ENCODE data around the gene IZUMO3. TPM values are rescaled to one million over a fixed set of nuclear protein-coding genes. Genes with fewer than 3 reads are reported as not detected.

The IZUMO3 gene
- polyA plus RNA-seq, 2 donors, result not detected

DNA sequence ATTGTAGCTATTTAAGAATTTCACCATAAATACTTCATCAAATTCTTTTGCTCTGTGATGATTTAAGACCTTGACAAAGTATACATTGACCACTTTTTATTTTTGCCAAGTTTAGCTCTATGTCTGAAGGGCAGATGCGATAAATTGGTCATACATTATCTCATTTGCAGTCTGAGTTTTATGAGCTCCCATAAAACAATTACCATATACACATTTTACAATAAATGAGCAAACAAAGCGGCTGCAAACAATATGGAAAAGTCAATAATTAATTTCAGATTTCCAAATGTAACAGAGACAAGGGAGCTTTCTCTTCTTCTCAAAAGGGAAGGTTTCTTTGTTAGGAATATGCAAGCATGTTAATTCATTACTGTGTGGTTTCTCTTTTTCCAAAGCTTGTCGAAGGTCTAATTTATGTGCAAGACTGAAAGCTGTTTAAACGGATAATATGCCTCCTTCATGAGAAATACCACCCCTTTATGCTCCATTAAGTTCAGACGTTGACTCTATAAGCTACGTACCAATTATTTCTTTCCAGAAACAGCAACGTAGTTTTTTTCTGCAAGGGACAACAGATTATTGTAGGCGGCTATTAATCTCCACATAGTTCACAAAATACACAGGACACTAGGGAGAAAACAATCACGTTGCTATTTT, 7.0 kb upstream of the IZUMO3 start:
- no peaks in the 10 kb centered on the region for H3K4me1 ChIP-seq (ENCODE audit: control insufficient read depth in 2 of 2, insufficient read depth in 2 of 2, low read length in 1 of 2)
- WGBS, 2 donors, result 62 to 68% methylated on average over 9 of the region's 9 CpGs
- H3K36me3 ChIP-seq (ENCODE audit: control insufficient read depth in 2 of 2, insufficient read depth in 2 of 2, low read length in 1 of 2), result no peaks in the 10 kb centered on the region
- no peak overlapping the region for H3K4me3 ChIP-seq (ENCODE audit: low read depth in 1 of 2, low read length in 2 of 2)
- no peaks in the 10 kb centered on the region for H3K27me3 ChIP-seq (ENCODE audit: control insufficient read depth in 1 of 2, insufficient read depth in 2 of 2, low read length in 2 of 2)
- no peak overlapping the region for H3K27ac ChIP-seq (ENCODE audit: low read depth in 2 of 2, low read length in 1 of 2)
- no peaks in the 10 kb centered on the region for H3K9me3 ChIP-seq (ENCODE audit: control insufficient read depth in 2 of 2, insufficient read depth in 1 of 2, low read depth in 1 of 2, low read length in 1 of 2)

DNA sequence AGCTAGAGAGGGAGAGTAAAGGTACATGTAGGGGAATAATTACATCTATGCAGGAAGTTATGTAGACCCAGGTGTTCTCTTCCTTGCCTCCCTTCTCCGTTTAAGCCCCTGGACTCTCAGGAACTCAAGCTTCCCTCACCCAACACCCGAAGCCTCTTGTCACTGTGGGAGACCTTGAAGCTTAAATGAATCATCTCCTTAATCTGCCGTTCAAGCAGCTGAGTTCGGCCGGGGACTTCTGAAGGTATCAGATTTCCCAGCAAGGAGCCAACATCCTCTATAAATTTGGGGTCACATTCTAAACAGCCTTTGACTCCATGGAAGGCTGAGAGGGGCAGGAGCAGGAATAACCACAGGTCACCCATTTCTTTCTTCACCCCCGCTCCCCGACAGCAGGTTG, 412 bp downstream of the IZUMO3 start:
- Histone ChIP-seq H3K4me3 (ENCODE audit: low read depth in 1 of 2, low read length in 2 of 2) (no peak overlapping the region), H3K4me1 (ENCODE audit: control insufficient read depth in 2 of 2, insufficient read depth in 2 of 2, low read length in 1 of 2) (no peaks in the 10 kb centered on the region), H3K27me3 (ENCODE audit: control insufficient read depth in 1 of 2, insufficient read depth in 2 of 2, low read length in 2 of 2) (no peaks in the 10 kb centered on the region), H3K36me3 (ENCODE audit: control insufficient read depth in 2 of 2, insufficient read depth in 2 of 2, low read length in 1 of 2) (no peaks in the 10 kb centered on the region), H3K27ac (ENCODE audit: low read depth in 2 of 2, low read length in 1 of 2) (no peak overlapping the region), H3K9me3 (ENCODE audit: control insufficient read depth in 2 of 2, insufficient read depth in 1 of 2, low read depth in 1 of 2, low read length in 1 of 2) (no peaks in the 10 kb centered on the region)
- WGBS, 2 donors, result 53 to 69% methylated on average over 7 of the region's 7 CpGs

DNA sequence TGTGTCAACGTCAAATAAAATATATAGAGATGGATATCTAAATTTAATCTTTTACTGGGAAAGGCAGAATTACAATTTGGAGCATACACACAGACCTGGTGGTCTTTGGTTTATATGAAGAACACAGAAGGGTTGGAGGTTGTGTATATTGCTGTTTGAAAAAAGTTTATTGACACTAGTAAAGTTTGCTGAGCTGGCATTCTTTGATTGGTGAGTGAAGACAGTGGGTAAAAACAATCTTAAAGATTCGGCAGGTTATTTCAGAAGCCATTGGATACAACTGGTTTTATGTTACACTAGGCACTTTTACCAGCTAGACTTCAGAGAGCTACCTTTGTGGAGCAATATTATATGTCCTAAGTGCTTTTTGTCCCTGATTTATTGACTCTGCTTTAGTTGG, 27.2 kb downstream of the IZUMO3 start:
- no peaks in the 10 kb centered on the region for H3K9me3 ChIP-seq (ENCODE audit: control insufficient read depth in 2 of 2, insufficient read depth in 1 of 2, low read depth in 1 of 2, low read length in 1 of 2)
- H3K4me1 ChIP-seq (ENCODE audit: control insufficient read depth in 2 of 2, insufficient read depth in 2 of 2, low read length in 1 of 2), result no peaks in the 10 kb centered on the region
- 76% methylated on average over 2 of the region's 2 CpGs for WGBS, 2 donors
- H3K27me3 ChIP-seq (ENCODE audit: control insufficient read depth in 1 of 2, insufficient read depth in 2 of 2, low read length in 2 of 2), result no peaks in the 10 kb centered on the region
- H3K27ac ChIP-seq (ENCODE audit: low read depth in 2 of 2, low read length in 1 of 2), result no peak overlapping the region
- no peak overlapping the region for H3K4me3 ChIP-seq (ENCODE audit: low read depth in 1 of 2, low read length in 2 of 2)
- H3K36me3 ChIP-seq (ENCODE audit: control insufficient read depth in 2 of 2, insufficient read depth in 2 of 2, low read length in 1 of 2), result no peaks in the 10 kb centered on the region

DNA sequence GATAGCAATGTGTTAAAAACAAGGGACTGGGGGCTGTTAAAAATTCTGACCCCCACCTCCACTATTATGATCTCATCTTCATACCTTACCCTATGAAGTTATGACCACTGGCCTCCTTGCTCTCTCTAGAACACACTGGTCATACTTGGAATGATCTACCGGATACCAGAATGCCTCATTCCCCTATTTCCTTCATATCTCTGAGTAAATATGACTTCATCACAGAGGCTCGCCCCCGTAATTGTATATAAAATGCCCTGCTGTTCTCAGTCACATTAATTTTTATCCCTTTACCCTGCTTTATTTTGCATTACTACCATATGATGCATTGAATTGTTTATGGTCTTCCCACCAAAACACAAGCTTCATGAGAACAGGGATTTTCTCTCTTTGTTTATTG, 29.2 kb downstream of the IZUMO3 start:
- Histone ChIP-seq H3K9me3 (ENCODE audit: control insufficient read depth in 2 of 2, insufficient read depth in 1 of 2, low read depth in 1 of 2, low read length in 1 of 2) (no peaks in the 10 kb centered on the region), H3K4me1 (ENCODE audit: control insufficient read depth in 2 of 2, insufficient read depth in 2 of 2, low read length in 1 of 2) (no peaks in the 10 kb centered on the region), H3K27ac (ENCODE audit: low read depth in 2 of 2, low read length in 1 of 2) (no peak overlapping the region), H3K4me3 (ENCODE audit: low read depth in 1 of 2, low read length in 2 of 2) (no peak overlapping the region), H3K36me3 (ENCODE audit: control insufficient read depth in 2 of 2, insufficient read depth in 2 of 2, low read length in 1 of 2) (no peaks in the 10 kb centered on the region), H3K27me3 (ENCODE audit: control insufficient read depth in 1 of 2, insufficient read depth in 2 of 2, low read length in 2 of 2) (no peaks in the 10 kb centered on the region)
- 79 to 82% methylated on average over 3 of the region's 3 CpGs for WGBS, 2 donors

DNA sequence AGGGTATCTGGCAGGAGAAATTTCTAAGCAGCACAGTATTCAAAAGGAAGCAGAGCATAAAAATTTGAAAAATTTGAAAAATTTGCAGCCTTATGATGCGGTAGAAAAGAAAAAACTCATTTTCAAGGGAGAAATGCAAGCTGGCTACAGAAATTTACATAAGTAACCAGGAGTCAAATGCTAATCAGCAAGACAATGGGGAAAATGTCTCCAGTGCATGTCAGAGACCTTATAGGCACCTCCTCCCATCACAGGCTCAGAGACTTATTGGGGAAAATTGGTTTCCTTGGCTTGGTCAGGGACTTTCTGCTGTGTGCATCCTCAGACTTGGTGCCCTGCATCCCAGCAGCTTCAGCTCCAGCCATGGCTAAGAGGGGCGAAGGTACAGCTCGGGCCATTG, 35.8 kb downstream of the IZUMO3 start:
- no peaks in the 10 kb centered on the region for H3K36me3 ChIP-seq (ENCODE audit: control insufficient read depth in 2 of 2, insufficient read depth in 2 of 2, low read length in 1 of 2)
- 87 to 88% methylated on average over 3 of the region's 3 CpGs for WGBS, 2 donors
- no peak overlapping the region for H3K27ac ChIP-seq (ENCODE audit: low read depth in 2 of 2, low read length in 1 of 2)
- H3K9me3 ChIP-seq (ENCODE audit: control insufficient read depth in 2 of 2, insufficient read depth in 1 of 2, low read depth in 1 of 2, low read length in 1 of 2), result peaks cover 0 to 7% of the 10 kb centered on the region in 2 donors
- H3K27me3 ChIP-seq (ENCODE audit: control insufficient read depth in 1 of 2, insufficient read depth in 2 of 2, low read length in 2 of 2), result no peaks in the 10 kb centered on the region
- no peak overlapping the region for H3K4me3 ChIP-seq (ENCODE audit: low read depth in 1 of 2, low read length in 2 of 2)
- no peaks in the 10 kb centered on the region for H3K4me1 ChIP-seq (ENCODE audit: control insufficient read depth in 2 of 2, insufficient read depth in 2 of 2, low read length in 1 of 2)

DNA sequence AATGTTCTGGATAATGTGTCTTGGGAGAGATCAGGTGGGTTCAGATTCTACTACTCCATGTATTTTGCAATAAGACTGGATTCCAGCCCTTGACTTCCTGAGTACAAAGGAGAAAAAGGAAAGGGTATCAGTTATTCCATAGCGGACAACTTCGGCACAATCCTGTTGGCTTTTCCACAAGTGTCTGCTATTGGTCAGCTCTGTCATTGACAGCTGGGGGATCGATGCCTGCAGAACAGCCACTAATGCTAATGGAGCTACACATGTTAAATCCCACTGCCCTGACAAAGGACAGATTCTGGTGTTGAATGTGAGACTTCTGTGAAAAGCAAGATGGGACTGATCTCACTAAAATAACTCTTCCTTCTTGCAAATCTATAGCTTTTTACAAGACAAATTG, 41.2 kb downstream of the IZUMO3 start:
- Histone ChIP-seq H3K27me3 (ENCODE audit: control insufficient read depth in 1 of 2, insufficient read depth in 2 of 2, low read length in 2 of 2) (no peaks in the 10 kb centered on the region), H3K4me1 (ENCODE audit: control insufficient read depth in 2 of 2, insufficient read depth in 2 of 2, low read length in 1 of 2) (no peaks in the 10 kb centered on the region), H3K27ac (ENCODE audit: low read depth in 2 of 2, low read length in 1 of 2) (no peak overlapping the region), H3K9me3 (ENCODE audit: control insufficient read depth in 2 of 2, insufficient read depth in 1 of 2, low read depth in 1 of 2, low read length in 1 of 2) (no peaks in the 10 kb centered on the region), H3K4me3 (ENCODE audit: low read depth in 1 of 2, low read length in 2 of 2) (no peak overlapping the region), H3K36me3 (ENCODE audit: control insufficient read depth in 2 of 2, insufficient read depth in 2 of 2, low read length in 1 of 2) (no peaks in the 10 kb centered on the region)
- WGBS, 2 donors, result 79 to 85% methylated on average over 3 of the region's 3 CpGs

DNA sequence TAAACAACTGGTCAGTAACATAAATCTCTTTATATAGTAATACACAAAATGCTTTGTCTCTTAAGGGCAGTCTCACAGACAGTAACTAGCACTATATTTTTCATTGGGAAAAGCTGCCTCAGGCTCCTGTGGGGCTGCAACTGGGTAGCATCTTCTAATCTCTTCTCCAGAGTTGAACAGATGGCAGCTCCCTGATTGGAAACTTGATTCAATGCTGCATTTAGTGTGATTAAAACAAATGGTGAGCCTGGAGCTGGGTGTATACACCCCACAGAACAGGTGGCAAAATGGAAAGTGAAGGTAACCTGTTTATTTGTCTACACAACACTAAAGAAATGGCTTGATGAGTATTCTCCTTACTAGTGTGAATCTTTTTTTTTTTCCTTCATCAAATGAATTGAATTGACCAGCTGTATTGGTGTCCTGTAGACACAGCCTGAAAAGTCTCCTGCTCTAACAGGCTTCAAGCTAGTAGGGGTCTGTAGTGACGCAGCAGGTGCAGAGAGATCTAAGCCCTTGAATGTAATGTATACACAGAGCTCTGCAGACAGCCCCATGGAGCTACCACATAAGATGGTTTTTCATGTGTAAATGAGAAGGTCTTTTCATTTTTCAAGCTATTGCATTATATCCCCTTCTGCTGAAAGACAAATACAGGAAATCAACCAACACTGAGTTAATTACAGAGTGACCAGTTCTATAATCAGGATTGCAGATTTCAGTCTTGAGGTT, 43.3 kb downstream of the IZUMO3 start:
- H3K36me3 ChIP-seq (ENCODE audit: control insufficient read depth in 2 of 2, insufficient read depth in 2 of 2, low read length in 1 of 2), result no peaks in the 10 kb centered on the region
- H3K9me3 ChIP-seq (ENCODE audit: control insufficient read depth in 2 of 2, insufficient read depth in 1 of 2, low read depth in 1 of 2, low read length in 1 of 2), result no peaks in the 10 kb centered on the region
- no peak overlapping the region for H3K27ac ChIP-seq (ENCODE audit: low read depth in 2 of 2, low read length in 1 of 2)
- 74 to 81% methylated on average over 1 of the region's 1 CpG for WGBS, 2 donors
- H3K4me1 ChIP-seq (ENCODE audit: control insufficient read depth in 2 of 2, insufficient read depth in 2 of 2, low read length in 1 of 2), result no peaks in the 10 kb centered on the region
- no peak overlapping the region for H3K4me3 ChIP-seq (ENCODE audit: low read depth in 1 of 2, low read length in 2 of 2)
- H3K27me3 ChIP-seq (ENCODE audit: control insufficient read depth in 1 of 2, insufficient read depth in 2 of 2, low read length in 2 of 2), result no peaks in the 10 kb centered on the region

DNA sequence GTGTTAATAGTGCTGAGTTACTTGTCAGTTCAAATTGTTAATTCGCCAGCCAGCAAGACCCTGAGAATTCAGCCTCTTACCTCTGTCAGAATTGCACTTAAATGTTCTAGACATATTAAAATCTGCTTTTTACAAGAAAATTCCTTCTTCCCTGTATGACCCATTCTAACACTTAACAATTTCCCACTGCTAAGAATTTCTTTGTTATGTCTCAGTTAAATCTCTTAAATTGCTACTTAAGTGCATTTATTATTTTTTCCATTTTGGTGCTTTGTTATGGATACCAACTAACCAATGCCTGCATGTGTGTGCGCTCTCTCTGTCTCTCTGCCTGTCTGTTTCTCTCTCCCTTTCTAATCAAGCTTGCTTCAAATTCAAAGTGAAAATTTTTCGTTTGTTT, 44.9 kb downstream of the IZUMO3 start:
- no peaks in the 10 kb centered on the region for H3K4me1 ChIP-seq (ENCODE audit: control insufficient read depth in 2 of 2, insufficient read depth in 2 of 2, low read length in 1 of 2)
- no peaks in the 10 kb centered on the region for H3K27me3 ChIP-seq (ENCODE audit: control insufficient read depth in 1 of 2, insufficient read depth in 2 of 2, low read length in 2 of 2)
- H3K36me3 ChIP-seq (ENCODE audit: control insufficient read depth in 2 of 2, insufficient read depth in 2 of 2, low read length in 1 of 2), result no peaks in the 10 kb centered on the region
- H3K4me3 ChIP-seq (ENCODE audit: low read depth in 1 of 2, low read length in 2 of 2), result no peak overlapping the region
- no peak overlapping the region for H3K27ac ChIP-seq (ENCODE audit: low read depth in 2 of 2, low read length in 1 of 2)
- 64% methylated on average over 3 of the region's 3 CpGs for WGBS, 2 donors
- H3K9me3 ChIP-seq (ENCODE audit: control insufficient read depth in 2 of 2, insufficient read depth in 1 of 2, low read depth in 1 of 2, low read length in 1 of 2), result no peaks in the 10 kb centered on the region

DNA sequence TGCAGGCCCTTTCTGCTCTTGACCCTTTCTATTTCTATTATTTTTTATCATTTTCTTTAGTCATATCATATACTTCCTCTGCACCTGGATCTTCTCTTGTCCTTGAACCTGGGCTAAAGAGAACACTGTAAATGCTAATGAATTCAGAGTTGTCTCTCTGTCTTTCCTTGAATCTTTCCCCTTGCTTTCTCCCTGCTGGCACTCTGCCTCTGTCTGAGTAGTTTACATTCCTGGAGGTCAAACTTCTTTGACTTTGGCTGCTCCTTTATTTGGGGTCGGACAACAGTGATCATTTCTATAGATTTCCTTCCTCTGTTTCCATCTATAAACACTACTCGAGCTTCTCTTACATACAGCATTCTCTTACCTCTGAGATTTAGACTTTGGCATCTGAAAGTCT, 47.1 kb downstream of the IZUMO3 start:
- Histone ChIP-seq H3K4me1 (ENCODE audit: control insufficient read depth in 2 of 2, insufficient read depth in 2 of 2, low read length in 1 of 2) (no peaks in the 10 kb centered on the region), H3K27me3 (ENCODE audit: control insufficient read depth in 1 of 2, insufficient read depth in 2 of 2, low read length in 2 of 2) (no peaks in the 10 kb centered on the region), H3K9me3 (ENCODE audit: control insufficient read depth in 2 of 2, insufficient read depth in 1 of 2, low read depth in 1 of 2, low read length in 1 of 2) (no peaks in the 10 kb centered on the region), H3K27ac (ENCODE audit: low read depth in 2 of 2, low read length in 1 of 2) (no peak overlapping the region), H3K36me3 (ENCODE audit: control insufficient read depth in 2 of 2, insufficient read depth in 2 of 2, low read length in 1 of 2) (no peaks in the 10 kb centered on the region), H3K4me3 (ENCODE audit: low read depth in 1 of 2, low read length in 2 of 2) (no peak overlapping the region)
- WGBS, 2 donors, result 23% methylated on average over 2 of the region's 2 CpGs

DNA sequence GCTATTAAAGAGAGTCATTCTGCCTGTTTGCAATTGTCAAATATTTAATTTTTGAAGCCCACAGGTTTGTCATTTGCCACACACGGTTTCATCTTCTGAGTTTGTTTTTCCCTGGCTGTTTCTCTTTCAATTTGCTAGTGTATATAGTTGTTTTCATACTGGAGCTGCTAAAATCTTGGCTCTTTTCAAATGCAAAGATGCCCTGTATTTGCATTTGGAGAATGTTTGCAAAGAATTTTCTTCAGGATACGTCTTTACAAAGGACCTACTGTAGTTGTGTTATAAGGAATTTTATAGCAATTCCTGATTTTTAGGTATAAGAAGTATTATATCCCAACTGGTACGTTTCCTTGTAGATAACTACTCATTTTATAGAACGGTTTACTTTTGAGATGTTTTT, 48.0 kb downstream of the IZUMO3 start:
- Histone ChIP-seq H3K4me1 (ENCODE audit: control insufficient read depth in 2 of 2, insufficient read depth in 2 of 2, low read length in 1 of 2) (no peaks in the 10 kb centered on the region), H3K36me3 (ENCODE audit: control insufficient read depth in 2 of 2, insufficient read depth in 2 of 2, low read length in 1 of 2) (no peaks in the 10 kb centered on the region), H3K27me3 (ENCODE audit: control insufficient read depth in 1 of 2, insufficient read depth in 2 of 2, low read length in 2 of 2) (no peaks in the 10 kb centered on the region), H3K4me3 (ENCODE audit: low read depth in 1 of 2, low read length in 2 of 2) (no peak overlapping the region), H3K27ac (ENCODE audit: low read depth in 2 of 2, low read length in 1 of 2) (no peak overlapping the region), H3K9me3 (ENCODE audit: control insufficient read depth in 2 of 2, insufficient read depth in 1 of 2, low read depth in 1 of 2, low read length in 1 of 2) (no peaks in the 10 kb centered on the region)
- 56% methylated on average over 4 of the region's 4 CpGs for WGBS, 2 donors

Data from esophagus (tissue), 2 donors.